ENCODE data around the gene RPS16. TPM values are rescaled to one million over a fixed set of nuclear protein-coding genes. Genes with fewer than 3 reads are reported as not detected.

The RPS16 gene
- total RNA-seq (2022; extraction: Qiagen RNA extraction), result 6,027 to 7,937 TPM (median 7,455 TPM) in 5 replicates

DNA sequence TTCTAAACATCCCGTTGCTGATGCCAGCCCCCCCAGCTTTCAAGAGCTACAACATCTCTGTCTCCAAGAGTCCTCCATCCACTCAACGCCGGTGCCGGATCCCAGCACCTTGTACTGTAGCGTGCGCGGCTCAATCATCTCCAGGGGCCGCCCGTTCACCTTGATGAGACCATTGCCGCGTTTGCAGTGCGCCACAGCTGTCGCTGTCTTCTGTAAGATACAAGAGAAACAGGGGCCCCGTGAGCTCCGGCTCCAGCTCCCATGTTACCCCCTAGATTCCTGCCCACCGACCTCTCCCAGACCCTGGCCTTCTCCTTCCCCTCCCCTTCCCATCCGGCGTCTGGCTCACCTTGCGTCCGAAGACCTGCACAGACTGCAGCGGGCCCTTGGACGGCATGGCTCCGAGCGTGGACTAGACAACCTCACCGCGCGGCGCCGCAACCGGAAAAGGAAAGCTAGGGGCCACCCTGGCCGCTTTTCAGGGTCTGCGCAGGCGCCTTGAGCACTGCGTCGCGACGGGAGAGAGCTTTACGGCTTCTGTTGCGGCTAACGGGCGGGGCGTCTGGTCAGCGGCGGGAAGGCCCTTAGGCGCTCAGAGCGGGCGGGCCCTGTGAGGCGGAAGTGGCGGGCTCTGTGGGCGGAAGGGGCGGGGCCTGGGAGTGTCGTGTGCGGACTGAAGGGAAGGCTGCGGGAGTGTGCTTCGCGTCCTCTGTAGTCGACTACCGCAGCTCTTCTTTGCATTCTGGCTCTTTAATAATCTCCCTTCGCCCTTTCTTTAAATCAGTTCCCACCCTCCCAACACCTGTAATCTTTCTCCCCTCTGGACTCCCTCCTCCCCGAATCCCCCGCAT, at the start of gene RPS16:
TSS of gene RPS16 (minus strand) at position 451 of the 851 bp plus-strand sequence. CDS start at position 397, 54 bp downstream.

DNA sequence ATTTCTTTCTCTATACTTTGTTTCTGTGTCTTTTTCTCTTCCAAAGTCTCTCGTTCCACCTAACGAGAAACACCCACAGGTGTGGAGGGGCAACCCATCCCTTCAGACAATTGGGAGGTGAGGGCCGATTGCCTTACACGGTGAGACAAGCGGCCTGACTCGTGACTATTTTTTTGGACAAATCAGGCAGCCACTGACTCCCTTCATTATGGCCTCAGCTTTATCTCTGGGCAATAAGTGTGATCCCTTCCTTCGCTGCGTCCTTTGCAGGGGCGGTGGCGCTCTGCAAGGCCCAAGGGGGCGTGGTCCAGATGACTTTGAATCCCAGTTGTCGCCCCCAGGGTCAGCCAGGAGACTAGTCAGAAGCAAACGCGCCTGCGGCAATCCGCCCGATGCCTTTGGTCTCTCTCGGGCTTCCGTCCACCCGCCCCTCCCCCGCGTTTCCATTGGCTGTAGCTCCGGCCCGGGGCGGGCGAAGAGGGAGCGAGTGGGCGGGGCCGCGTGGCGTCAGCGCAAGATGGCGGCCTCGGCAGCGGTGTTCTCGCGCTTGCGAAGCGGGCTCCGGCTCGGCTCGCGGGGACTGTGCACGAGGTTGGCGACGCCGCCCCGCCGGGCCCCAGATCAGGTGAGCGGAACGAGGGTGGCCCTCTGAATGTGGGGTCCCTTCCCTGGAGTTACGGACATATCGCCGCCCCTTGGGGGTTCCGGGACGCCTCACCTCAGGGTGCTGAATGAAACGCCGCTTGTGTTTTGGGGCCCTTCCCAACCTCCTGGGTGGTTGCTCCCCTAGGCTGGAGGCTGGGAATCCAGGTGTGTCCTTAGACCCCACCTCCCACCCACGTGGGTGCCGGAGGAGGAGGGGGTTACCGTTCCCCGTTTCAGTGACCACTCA, 44.8 kb upstream of the RPS16 start, which contains the start of gene TIMM50:
TSS of gene TIMM50 (plus strand) at position 502 of the 892 bp plus-strand sequence. CDS start at position 518, 16 bp downstream.

DNA sequence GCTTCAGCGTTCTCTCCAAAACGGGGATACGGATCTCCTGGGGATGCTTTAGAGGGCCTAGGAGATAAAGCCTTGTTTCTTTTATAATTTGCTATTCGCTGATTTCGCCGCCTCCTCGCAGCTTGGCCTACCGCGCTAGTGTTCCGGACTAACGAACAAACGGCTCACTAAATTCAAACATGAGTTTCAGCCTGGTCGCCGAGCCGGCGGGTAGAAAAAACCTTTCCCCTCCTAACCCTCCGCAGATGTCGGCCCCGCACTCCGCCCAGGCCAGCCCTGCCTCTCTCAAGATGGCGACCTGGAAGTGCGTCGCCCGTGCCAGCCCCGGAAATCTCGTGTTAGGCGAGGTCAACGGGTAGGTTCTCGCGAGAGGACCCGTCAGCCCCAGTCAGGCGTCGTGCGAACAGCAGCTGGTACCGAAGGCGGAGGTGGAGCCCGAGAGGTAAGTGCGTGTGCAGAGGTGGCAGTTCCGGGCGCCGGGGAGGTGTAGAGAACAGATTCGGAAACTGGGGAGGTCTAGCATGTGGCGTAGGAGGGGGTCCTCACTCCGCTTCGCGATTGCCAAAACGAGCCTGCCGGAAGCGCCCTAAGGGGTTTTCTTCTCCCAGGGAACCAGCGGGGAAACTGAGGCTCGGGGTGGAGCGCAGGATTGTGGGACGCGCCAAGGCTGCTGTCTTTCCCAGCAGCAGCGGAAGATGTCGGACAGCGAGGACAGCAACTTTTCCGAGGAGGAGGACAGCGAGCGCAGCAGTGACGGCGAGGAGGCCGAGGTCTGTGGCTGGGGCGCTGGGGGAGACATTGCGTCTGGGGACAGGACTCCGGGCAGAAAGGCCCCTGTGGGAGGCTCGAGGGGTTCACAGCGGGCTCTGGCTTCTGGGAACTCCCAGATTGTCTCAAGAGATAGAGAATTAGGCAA, 9.7 kb upstream of the RPS16 start, which contains the start of gene SUPT5H:
TSS of gene SUPT5H (plus strand) at position 387 of the 916 bp plus-strand sequence. CDS start at position 696, 309 bp downstream.

DNA sequence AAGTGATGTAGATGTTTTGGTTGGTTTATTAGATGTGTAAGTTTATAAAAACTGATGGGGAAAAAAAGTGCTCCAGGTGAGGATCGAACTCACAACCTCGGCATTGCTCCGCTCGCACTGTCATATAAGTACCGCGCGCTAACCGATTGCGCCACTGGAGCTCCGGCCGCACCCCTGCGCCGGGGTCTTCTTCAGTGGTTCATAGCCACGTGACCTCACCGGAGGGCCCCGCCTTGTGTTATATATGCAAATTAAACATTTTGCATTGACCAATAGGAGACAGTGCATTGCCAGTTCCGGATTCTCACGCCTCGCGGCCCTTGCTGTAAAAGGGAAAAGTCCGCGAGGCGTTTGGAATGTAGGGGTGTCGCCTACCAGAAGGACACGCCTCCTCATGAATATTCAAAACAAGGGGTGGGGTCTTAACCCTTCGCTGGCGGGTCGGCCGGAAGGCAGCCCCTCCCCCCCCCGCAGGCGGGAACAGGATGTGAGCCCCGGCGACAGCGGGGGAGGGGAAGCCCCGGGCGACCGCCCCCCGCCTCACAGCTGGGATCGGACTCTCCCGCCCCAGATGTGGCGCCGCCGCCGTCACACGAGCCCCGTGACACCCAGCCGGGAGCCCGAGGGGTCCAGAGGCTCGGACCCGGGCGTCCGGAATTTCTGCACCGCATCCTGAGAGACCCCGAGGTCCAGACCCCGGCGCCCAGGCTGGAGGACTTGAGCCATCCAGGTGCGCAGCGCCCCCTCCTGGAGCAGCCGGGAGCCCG, 23.5 kb downstream of the RPS16 start, which contains the start of gene PLEKHG2:
TSS of gene PLEKHG2 (plus strand) at position 570 of the 767 bp plus-strand sequence. CDS start 1,418 bp downstream, outside the sequence.

DNA sequence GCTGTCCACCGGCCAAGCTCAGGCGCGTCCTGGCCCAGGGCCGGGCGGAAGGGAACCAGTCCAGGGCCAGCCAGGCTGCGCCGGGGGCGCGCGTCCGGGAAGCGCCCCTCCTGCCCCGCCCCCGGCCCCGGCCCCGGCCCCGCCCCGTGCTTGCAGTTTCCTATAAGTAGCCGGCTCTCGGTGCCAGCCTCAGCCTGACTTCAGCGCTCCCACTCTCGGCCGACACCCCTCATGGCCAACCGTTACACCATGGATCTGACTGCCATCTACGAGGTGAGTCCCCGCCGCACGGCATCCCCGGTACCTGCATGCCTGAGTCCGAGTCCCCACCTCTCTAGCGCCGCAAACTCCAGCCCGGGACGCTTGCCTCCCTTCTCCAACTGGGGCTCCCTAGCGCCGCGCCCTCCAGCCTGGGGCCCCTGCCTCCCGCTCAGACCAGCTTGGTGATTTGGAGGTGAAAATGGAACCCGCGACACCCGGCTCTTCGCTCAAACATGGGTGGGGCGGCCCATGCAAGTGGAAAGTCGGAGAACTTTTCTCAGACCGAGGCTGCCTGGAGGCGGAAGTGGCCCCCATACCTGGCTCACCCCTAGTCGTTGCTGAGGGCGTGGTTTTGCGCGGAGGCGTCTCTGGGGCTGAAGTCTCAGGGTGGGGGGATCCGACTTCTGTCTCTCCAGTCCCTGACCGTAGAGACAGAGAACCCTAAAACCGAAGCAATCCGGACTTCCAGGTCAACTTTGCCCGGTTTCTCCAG, 28.9 kb downstream of the RPS16 start, which contains the start of gene ZFP36:
TSS of gene ZFP36 (plus strand) at position 192 of the 754 bp plus-strand sequence. CDS start at position 250, 58 bp downstream.

DNA sequence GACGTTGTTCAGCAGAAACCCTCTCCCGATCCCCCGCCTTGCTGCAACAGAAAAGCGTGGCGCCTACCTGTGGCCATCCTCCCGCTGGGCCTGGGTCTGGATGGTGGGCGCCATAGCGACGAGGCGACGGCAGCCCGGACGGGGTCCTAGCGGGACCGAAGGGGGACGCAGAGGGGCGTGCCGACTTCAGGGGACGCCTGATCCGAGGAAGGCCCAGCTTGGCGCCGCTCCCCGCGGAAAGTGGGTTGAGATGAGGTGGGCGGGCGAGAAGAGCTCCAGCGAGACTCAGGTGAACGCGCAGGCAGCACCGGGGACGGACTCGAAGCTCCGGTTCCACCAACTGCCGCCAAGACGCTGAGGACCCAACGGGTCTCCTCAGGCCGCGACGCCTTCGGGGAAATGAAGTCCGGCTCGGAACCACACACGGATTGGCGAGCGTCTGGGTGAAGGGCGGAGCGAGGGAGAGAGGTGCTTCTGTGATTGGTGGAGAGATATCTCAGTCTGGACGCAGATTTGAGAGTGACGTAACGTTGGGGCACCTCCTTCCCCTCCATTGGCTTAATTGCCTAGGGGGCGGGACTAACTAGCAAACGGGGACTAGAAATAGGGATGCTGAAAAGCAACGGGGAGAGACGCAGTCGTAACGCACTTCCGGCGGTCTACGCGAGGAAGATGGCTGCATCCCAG, 44.9 kb downstream of the RPS16 start, which contains the start of the genes MED29 and PAF1:
TSS of gene MED29 (plus strand) at position 628 of the 687 bp plus-strand sequence. CDS start at position 673, 45 bp downstream.
TSS of gene PAF1 (minus strand) at position 356 of the 687 bp plus-strand sequence. CDS start at position 114, 242 bp downstream.

Other genes with a start within 250 kb of the RPS16 start
- gene NCCRP1, start 239.0 kb downstream of the RPS16 start, total RNA-seq (2022; extraction: Qiagen RNA extraction), result 1.1 to 2.1 TPM (median 1.7 TPM) in 5 replicates
- gene SYCN, start 231.7 kb downstream of the RPS16 start, total RNA-seq (2022; extraction: Qiagen RNA extraction), result not detected in 5 replicates
- gene IFNL3, start 190.9 kb downstream of the RPS16 start, total RNA-seq (2022; extraction: Qiagen RNA extraction), result not detected in 5 replicates
- not detected in 5 replicates for gene IFNL4, start 187.1 kb downstream of the RPS16 start, total RNA-seq (2022; extraction: Qiagen RNA extraction)
- 0.12 TPM in 1 of 5 replicates, not detected in the others for gene IFNL2, start 167.6 kb downstream of the RPS16 start, total RNA-seq (2022; extraction: Qiagen RNA extraction)
- 0.15 to 0.42 TPM (median 0.32 TPM) in 4 of 5 replicates, not detected in the other for gene IFNL1, start 139.5 kb downstream of the RPS16 start, total RNA-seq (2022; extraction: Qiagen RNA extraction)
- 7.9 to 13.4 TPM (median 12.3 TPM) in 5 replicates for gene LRFN1, start 115.1 kb downstream of the RPS16 start, total RNA-seq (2022; extraction: Qiagen RNA extraction)
- gene GMFG, start 99.9 kb downstream of the RPS16 start, total RNA-seq (2022; extraction: Qiagen RNA extraction), result 0.21 to 0.48 TPM (median 0.39 TPM) in 4 of 5 replicates, not detected in the other
- gene SAMD4B, start 93.5 kb downstream of the RPS16 start, total RNA-seq (2022; extraction: Qiagen RNA extraction), result 121 to 183 TPM (median 177 TPM) in 5 replicates
- 69.8 to 73.4 TPM (median 72.4 TPM) in 5 replicates for gene PAF1, start 44.8 kb downstream of the RPS16 start, total RNA-seq (2022; extraction: Qiagen RNA extraction)
- gene MED29, start 44.6 kb downstream of the RPS16 start, total RNA-seq (2022; extraction: Qiagen RNA extraction), result 61.9 to 70.6 TPM (median 65.2 TPM) in 5 replicates
- 65.6 to 124 TPM (median 101 TPM) in 5 replicates for gene ZFP36, start 29.1 kb downstream of the RPS16 start, total RNA-seq (2022; extraction: Qiagen RNA extraction)
- gene PLEKHG2, start 23.3 kb downstream of the RPS16 start, total RNA-seq (2022; extraction: Qiagen RNA extraction), result 44.3 to 72.0 TPM (median 62.7 TPM) in 5 replicates
- 176 to 203 TPM (median 194 TPM) in 5 replicates for gene SUPT5H, start 9.6 kb upstream of the RPS16 start, total RNA-seq (2022; extraction: Qiagen RNA extraction)
- gene TIMM50, start 44.9 kb upstream of the RPS16 start, total RNA-seq (2022; extraction: Qiagen RNA extraction), result 165 to 230 TPM (median 217 TPM) in 5 replicates
- 6.8 to 11.9 TPM (median 11.2 TPM) in 5 replicates for gene DLL3, start 63.0 kb upstream of the RPS16 start, total RNA-seq (2022; extraction: Qiagen RNA extraction)
- not detected in 5 replicates for gene SELENOV, start 79.2 kb upstream of the RPS16 start, total RNA-seq (2022; extraction: Qiagen RNA extraction)
- 8.4 to 10.2 TPM (median 8.7 TPM) in 5 replicates for gene EID2B, start 96.9 kb upstream of the RPS16 start, total RNA-seq (2022; extraction: Qiagen RNA extraction)
- gene EID2, start 104.2 kb upstream of the RPS16 start, total RNA-seq (2022; extraction: Qiagen RNA extraction), result 33.7 to 46.9 TPM (median 42.4 TPM) in 5 replicates
- not detected in 5 replicates for gene LGALS13, start 166.6 kb upstream of the RPS16 start, total RNA-seq (2022; extraction: Qiagen RNA extraction)
- gene LGALS16, start 220.0 kb upstream of the RPS16 start, total RNA-seq (2022; extraction: Qiagen RNA extraction), result not detected in 5 replicates